Stimulated activated CD8-positive, alpha-beta memory T cell treated with anti-CD3 and anti-CD28 coated beads, Interleukin-4, amount 100 ng/mL, for 1 hour (primary cell): ENCODE results near the gene PTX4.

Experiments
- DNase-seq, 2 donors: peaks; one replicate each; pipeline ENCODE4 v3.0.0-alpha.2; 2020; ENCODE audit warnings: low read depth in 2 of 2, low spot score in 1 of 2

The PTX4 gene

DNA sequence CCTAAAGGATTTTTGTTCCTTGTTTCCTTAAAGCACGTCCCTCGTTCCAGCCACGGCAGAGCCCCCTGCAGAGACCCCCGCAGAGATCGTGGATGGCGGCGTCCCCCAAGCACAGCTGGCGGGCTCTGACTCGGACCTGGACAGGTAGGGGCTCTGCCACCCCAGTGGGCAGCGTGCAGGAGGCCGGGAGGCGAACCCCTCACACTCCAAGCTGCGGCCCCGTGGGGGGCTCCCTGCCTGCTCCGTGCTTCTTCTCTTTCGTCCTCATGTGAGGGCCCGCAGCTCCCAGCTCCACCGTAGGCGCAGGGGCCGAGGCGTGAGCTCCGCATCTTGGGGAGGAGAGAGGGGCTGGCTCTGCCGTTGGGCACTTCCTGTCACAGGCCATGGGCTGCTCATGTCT lies 12.9 kb upstream of the PTX4 start:
- no peak for DNase-seq

DNA sequence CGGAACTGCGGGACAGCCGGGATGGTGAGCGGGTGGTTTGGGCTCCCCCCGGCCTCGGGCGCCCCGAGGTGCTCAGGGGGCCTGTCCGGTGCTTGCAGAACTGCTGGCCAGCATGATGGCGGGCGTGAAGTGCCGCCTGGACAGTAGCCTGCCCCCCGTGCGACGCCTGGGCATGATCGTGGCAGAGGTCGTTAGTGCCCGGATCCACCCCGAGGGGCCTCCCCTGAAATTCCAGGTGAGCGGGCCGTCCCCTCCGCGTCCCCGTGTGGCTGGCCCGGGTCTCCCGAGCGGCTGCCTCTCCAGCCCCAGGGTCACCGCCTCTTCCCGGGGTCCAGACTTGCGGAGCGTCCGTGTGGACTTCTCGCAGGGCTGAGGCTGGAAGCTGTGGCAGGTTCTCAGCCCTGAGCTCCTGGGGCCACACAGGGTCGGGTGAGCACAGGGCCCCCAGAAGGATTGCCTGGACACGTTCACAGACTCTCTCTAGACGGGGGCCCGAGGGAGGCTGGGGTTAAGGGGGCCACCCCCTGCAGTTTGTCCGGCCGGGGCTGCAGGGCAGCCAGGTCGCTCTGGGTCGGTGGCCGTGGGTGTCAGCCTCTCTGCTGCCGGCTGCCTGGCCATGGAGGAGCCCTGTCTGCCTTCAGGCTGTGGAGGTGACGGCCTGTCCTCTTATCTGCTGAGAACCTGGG lies 11.9 kb upstream of the PTX4 start:
- no peak for DNase-seq

DNA sequence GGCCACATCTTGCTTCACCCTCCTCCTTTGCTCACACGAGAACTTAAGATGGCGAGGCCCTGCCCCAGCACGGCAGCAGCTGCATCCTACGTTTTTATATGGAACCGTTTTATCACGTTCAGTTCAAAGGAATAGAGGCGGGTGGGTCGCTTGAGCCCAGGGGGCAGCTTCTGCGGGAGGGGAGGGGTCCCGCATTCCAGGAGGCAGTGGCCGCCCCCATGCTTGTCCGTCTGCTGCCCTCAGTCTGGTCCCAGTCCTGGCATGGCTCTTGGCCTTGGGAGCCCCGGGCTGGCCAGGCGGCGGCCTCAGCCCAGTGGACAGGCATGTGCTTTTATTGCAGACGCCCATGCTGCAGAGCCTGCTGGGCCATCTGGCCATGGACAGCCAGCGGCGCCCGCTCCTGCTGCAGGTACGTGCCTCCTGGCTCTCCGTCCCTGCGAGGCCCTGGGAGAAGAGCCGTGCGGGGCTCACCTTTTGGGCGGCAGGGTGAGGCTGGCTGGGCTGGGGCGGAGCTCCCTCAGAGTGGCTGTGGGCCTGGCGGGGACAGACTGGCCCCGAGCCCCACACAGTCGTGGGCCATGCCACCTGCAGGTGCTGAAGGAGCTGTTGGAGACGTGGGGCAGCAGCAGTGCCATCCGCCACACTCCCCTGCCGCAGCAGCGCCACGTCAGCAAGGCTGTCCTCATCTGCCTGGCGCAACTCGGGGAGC lies 11.2 kb upstream of the PTX4 start:
- no peak for DNase-seq

DNA sequence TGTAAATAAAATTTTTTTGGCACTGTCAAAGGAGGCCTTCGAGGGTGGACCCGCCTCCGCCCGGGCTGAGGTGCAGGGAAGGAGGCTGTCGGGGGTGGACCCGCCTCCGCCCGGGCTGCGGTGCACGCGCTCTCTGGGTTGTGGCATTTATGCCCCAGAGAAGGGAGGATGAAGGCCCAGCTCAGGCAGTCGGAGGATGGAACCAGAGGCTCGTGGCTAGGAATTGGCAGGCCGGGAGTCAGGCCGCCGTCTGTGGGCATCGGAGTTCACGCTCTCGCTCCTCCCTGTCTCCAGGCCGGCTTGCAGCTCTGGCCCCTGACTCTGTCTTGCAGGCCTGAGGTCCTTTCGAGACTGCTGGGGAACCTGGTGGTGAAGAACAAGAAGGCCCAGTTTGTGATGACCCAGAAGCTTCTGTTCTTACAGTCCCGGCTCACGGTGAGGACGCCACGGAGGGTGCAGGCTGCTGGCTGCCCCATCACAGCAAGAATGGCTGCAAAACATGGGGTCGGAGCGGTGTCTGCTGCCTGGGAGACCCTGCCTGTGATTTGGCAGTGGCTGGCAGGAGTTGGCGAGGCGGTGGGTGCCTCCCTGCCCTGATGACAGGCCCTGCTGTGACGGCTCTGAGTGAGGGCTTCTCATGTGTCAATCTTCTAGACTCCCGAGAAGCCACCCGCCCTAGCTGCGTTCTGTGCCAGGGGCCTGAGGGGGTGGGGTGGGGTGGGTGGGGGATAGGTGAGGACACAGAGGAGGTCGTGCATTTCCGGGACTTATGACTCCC lies 10.3 kb upstream of the PTX4 start:
- DNase-seq, result no peak

DNA sequence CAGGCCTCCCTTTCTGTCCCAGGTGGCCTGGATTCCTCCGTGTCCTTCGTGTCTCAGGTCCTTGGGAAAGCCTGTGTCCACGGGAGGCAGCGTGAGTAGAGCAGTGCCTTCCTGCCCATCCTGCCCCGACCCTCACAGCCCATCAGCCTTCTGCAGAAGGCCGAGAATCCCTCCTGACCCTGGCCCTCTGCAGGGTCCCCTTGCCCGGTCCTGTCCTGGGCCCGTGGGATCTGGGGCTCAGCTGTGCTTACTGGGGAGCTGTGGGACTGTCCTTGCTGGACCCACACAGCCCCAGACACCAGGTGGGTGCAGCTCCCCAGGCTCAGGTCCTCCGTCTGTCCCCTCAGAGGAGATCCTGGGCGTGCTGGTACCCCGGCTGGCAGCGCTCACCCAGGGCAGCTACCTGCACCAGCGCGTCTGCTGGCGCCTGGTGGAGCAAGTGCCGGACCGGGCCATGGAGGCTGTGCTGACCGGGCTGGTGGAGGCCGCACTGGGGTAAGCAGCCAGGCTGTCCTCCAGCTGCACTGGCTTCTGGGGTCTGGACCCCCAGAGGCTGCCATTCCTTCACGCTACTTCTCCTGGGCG lies 8.4 kb upstream of the PTX4 start:
- no peak for DNase-seq

DNA sequence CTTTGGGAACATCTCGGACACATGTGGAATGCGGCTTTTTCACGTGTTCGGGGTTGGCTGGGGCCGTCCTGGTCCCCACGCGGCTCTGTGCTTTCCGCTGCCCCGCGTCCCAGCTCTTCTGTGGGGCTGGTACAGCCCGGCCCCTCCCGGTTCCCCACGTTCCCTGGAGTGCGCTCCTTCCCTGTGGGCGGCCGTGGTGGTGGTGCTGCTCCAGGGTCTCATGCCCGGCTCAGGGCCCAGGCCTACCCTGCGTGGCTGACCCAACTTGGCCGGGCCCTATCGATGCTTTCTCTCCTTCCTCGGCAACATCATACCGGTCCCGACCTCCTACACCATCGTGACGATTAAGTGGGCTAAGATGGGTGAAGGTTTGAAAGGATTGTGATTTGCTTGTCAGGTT lies 7.7 kb upstream of the PTX4 start:
- no peak for DNase-seq

DNA sequence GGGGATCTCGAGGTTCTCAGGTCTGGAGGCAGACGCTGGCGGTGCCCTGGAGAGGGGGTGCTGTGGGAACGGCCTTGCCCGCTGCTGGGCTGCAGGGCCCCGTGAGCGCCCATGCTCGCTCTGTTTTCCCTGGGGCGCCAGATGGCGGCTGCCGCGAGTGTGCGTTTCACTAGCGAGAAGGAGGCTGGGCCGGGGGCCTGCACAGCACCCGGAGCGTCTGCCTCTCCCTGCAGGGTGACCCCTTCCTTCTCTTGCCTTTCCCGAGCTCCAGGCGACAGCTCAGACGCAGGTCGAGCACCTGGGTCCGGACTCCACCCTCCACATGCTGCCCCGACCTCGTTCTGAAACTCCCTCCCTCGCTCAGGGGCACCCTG lies 7.1 kb upstream of the PTX4 start:
- no peak for DNase-seq

DNA sequence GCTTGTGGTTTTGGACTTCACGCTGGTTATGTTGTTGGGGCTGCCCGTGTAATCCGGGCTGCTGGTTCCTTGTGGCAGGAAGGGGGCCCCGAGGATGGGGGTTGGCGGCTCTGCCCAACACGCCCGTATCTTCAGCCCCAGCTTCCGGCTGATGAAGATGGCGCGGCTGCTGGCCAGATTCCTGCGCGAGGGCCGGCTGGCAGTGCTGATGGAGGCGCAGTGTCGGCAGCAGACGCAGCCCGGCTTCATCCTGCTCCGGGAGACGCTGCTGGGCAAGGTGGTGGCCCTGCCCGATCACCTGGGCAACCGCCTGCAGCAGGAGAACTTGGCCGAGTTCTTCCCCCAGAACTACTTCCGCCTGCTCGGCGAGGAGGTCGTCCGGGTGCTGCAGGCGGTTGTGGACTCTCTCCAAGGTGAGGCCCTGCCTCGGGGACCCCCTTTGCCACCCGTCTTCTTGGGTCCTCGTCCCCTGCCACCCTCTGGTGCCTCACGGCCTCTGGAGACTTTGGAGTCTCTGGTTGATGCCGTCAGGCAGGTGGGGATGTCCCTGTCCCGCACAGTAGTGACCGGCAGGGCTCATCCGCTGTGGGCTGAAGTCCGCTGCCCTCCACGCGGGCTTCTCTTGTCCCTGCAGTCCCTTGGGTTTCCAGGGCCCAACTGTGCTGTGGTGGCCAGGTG lies 6.6 kb upstream of the PTX4 start:
- no peak for DNase-seq

DNA sequence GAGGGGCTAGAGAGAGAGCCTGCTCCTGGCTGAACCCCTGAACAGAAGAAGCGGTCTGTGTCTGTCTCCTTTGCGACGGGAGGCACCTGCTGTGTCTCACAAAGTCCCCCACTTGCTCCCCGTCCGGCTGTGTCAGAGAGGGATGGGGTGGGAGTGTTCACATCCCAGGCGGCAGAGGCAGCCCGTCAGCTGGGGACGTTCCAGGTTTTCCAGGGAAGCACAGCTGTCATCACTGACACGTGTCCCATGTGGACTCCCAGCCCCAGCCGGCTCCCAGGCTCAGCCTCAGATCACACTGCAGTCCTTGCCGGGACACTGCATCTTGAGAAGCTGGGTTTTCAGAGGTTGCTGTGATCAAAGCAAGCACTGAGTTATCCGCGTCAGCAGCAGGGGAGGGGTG lies 6.0 kb upstream of the PTX4 start:
- no peak for DNase-seq

DNA sequence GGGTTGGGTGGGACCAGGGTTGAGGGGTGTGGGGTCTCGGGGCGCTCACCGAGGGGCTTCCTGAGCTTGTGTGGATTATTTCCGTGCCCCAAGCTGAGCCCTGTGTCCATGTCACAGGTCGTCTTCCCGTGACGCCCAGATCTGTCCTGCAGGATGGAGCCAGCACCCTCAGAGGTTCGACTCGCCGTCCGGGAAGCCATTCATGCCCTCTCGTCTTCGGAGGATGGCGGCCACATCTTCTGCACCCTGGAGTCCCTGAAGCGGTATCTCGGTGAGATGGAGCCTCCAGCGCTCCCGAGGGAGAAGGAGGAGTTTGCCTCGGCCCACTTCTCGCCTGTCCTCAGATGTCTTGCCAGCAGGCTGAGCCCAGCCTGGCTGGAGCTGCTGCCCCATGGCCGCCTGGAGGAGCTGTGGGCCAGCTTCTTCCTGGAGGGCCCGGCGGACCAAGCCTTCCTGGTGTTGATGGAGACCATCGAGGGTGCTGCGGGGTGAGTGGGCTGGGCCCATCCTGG lies 5.4 kb upstream of the PTX4 start:
- DNase-seq, result no peak

DNA sequence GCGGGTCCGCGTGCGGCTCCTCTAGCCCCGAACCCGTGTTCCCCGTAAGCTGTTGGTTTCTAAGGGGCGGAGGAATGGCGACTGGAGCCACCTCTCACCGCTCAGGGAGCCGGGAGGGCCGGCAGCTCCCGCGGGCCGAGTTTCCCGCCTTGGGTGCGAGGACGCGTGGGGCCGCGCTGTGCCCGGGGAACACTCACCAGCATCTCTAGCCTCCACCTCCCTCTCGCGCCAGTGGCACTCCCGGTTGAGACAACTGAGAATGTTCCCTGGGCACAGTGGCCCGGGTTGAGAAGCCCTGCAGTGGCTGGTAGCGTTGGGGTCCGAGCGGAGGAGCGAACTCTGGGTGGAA lies 5.0 kb upstream of the PTX4 start:
- no peak for DNase-seq

DNA sequence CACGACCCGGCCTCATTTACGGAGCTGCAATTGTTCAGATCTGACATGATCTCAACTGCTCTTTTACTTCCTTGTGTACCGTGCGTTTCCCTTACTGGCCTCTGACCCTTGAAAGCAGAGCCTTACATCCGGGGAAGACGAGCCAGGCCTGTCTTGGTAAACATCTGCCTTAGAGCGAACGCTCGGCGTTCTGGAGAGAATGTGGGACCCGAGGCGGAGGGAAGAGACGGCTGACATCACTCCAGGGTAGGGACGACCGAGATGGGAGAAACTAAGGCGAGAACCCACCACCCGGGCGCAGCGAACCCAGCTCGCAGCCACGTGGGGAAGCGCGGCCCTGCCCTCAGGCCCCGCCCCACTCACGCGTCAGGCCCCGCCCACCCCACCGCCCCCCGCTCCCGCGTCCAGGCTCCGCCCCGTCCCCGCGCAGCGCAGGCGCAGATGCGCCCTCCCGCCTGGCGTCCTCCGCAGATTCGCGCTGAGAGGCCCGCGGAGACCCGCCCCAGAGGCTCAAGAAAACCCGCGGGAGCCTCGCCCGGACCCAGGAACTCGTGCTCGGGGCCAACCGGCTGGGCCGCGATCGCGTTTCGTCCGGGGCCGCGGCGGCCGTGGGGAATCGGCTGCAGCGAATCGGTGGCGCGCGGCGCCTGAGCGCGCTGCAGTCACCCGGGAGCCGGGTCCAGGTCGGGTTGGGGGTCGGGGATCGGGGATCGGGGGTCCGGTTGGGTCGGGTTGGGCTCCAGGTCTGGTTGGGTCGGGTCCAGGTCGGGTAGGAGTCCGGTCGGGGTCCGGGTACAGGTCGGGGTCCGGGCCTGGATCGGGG lies 4.4 kb upstream of the PTX4 start, which contains the start of gene TELO2:
Gene TELO2 (plus strand): TSS at position 438 of the 823 bp plus-strand sequence. CDS start 922 bp downstream, outside the sequence.
- DNase-seq, result peak; percentile 70 to 74

DNA sequence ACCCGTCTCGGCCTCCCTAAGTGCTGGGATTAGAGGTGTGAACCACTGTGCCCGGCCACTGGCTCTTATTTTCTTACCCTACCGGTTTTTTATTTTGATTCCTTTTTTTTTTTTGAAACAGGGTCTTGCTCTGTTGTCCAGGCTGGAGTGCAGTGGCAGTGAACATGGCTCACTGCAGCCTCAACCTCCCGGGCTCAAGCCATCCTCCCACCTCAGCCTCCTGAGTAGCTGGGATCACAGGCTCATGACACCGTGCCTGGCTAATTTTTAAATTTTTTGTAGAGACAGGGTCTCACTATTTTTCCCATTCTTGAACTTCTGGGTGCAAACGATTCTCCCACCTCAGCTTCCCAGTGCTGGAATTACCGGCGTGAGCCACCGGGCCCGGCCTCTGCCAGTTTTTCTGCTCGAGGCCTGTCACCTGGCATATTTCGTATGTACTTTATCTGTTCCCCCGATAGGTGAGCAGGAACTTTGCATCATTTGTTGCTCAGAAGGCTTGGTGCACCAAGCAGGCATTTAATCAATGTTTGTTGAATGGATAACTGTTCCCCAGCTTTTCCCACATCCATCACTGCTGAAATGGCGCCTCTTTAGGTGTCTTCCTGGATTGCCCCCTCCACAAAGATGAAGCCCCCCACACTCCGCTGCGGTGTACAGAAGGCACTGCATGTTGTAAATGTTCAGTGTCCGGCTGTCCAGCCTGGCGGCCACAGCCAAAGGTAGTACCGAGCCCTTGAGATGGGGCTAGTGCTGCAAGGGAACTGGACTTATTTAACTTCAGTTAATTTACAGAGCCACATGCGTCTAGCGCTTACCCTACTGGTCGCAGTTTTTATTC lies 3.6 kb upstream of the PTX4 start:
- DNase-seq, result no peak

DNA sequence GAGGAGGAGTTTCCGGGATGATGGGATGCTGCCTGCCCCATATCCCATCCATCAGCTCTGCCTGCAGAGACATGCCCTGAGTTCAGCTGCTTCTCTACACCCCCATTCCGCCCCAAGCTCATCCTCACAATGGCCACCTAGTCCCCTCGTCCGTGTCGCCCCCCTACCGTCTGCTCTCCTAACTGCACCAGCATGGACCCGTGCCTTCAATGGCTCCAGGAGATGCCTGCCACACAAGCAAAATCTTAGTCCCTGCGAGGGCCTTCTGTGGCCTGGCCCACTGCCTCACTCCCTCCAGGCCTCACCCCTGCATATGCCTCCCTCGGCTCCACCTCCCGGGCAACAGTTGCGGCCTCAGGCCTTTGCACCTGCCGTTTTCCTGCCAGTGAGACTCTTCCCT lies 2.6 kb upstream of the PTX4 start:
- DNase-seq, result no peak

DNA sequence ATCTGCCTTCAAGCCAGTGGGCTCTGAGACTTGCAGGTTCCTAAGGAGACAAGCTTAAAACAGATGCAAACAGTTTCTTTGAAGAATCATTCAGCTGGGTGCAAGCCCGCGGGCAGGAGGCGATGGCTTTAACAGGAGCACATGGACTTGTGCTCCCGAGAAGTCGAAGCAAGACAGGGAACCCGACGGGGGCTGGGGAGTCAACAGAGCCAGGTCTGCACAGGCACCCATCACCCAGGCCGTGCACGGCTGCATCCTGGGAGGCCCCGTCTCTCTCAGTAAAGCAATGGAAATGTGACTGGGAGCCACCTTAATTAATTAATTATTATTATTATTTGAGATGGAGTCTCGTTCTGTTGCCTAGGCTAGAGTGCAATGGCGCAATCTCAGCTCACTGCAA lies 333 bp upstream of the PTX4 start:
- DNase-seq, result no peak

DNA sequence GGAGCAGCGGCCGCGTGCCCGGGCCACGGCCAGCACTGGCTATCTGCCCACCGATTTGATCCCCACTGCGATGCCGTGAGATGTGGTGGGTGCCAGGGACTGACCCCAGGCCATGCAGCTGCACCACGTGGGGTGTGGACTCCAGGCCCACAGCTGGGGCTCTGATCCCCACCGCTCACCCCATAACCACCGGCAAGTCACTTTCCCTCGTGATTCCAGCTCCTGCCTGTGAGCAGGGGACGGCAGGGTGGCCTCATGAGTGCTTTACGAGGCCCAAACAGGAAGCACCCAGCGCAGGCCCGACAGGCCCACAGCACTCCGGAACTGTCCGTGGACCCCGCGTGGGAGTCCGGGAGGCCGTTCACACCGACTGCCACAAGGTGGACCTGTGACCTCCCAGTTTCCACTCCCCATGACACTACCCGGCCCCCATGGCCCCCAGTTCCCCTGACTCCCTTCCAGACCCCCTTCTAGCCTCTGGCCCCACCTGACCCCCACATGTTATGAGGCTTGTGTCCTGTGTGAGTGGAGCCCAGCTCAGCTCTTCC lies 616 bp downstream of the PTX4 start:
- DNase-seq, result no peak

DNA sequence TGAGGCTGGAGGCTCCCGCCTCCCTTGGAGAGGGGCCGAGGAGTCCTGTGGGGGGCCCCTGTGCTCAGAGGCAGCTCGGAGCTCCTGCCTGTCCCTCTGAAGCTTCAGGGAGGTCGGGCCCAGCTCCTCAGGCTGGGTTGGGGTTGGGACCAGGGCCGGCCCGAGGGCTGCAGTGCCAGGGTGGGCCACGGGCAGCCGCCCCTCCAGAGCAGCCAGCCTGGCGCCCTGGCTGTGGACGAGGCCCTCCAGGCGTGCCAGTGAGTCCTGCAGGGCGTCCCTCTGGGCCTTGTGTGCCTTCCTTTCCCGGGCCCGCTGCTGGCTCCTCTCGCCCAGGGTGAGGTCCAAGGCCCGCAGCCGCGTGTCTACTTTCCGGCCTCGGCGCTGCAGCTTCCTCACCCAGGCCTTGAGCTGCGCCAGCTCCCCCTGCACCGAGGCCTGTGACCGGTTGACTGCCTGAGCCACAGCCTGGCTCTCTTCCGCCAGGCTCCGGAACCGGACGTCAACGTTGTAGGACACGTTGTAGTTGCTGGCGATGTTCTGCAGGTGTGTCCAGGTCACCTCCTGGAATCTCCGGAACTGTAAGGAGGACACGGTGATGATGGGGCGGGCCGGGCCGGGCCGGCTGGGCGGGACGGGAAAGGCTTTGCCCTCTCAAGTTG lies 1.2 kb downstream of the PTX4 start:
- DNase-seq, result no peak

DNA sequence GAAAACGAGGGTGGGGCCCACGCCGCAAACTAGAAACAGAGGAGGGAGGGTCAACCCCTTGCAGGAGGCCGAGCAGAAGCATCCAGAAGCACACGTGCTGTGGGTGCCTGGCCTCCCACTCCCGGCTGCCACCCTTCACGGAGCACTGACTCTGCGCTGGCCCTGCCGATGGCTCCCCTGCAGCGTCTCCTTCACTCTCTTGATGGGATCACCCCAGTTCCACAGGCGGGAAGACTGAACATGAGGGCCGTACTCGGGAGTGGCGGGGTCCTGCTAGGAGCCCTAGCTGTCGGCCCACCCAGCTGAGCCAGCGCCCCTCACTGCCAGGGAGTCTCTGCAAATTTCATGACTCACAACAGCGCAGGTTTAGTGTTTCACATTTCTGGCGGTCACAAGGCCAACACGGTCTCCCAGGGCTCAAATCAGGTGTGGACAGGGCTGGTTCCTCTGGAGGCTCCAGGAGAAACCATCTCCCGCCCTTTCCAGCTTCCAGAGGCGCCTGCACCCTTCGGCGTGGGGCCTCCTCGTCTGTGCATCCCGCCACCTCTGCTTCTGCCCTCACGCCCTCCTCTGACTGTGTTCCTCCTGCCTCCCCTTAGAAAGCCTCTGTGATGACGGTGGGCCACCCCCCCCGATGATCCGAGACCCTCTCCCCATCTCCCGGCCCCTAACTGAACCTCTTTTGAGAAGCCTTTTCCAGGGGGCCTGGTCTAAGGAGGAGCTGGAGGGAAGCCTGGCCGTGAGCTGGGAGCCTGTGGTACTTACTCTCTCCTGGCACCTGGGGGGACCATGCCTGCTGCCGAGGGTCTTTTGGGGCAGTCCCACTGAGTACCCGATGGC lies 2.0 kb downstream of the PTX4 start:
- no peak for DNase-seq
